Thymus (tissue), 11 donors: ENCODE data around the gene TEX53. TPM values are rescaled to one million over a fixed set of nuclear protein-coding genes. Genes with fewer than 3 reads are reported as not detected.

ENCODE experiments used
- DNase-seq, 9 donors: peaks; one replicate each; pipeline ENCODE4 v3.0.0-alpha.2; 2013; ENCODE audit warnings: low spot score in 9 of 9, low read depth in 6 of 9, missing footprints in 1 of 9
- H3K27ac ChIP-seq, 2 donors: one replicate each; pipeline ENCODE4 v1.5.1; 2013; ENCODE audit warnings: control low read depth in 1 of 2, low read depth in 1 of 2, low read length in 1 of 2, mild to moderate bottlenecking in 1 of 2, moderate library complexity in 1 of 2
- H3K27me3 ChIP-seq, 2 donors: one replicate each; pipeline ENCODE4 v1.5.1; 2013; ENCODE audit warnings: low read length in 1 of 2; ENCODE audit not compliant: control insufficient read depth in 2 of 2, insufficient read depth in 1 of 2
- H3K36me3 ChIP-seq, 2 donors: one replicate each; pipeline ENCODE4 v1.5.1; 2013; ENCODE audit warnings: low read length in 1 of 2, mild to moderate bottlenecking in 1 of 2, moderate library complexity in 1 of 2; ENCODE audit not compliant: control insufficient read depth in 2 of 2, insufficient read depth in 2 of 2
- H3K4me1 ChIP-seq, 2 donors: one replicate each; pipeline ENCODE4 v1.5.1; 2013; ENCODE audit warnings: low read length in 2 of 2; ENCODE audit not compliant: control insufficient read depth in 2 of 2, insufficient read depth in 2 of 2
- H3K4me3 ChIP-seq, 2 donors: one replicate each; pipeline ENCODE4 v1.5.1; 2013; ENCODE audit warnings: low read length in 2 of 2, control low read depth in 1 of 2, mild to moderate bottlenecking in 1 of 2
- H3K9me3 ChIP-seq, 2 donors: one replicate each; pipeline ENCODE4 v1.5.1; 2013; ENCODE audit warnings: low read length in 1 of 2, mild to moderate bottlenecking in 1 of 2; ENCODE audit not compliant: control insufficient read depth in 2 of 2, insufficient read depth in 1 of 2
- WGBS: extraction: QIAGEN DNeasy Blood & Tissue Kit; methylation state at CpG from one replicate; pipeline ENCODE4 v1.1.7; 2013; 5-methylcytosine and 5-hydroxymethylcytosine counted together
- polyA plus RNA-seq: library from polyadenylated mRNA; stranded (reverse); fragments of 200-250 nt; gene quantifications from one replicate; pipeline ENCODE4 v1.2.3, GENCODE V29; 2013
- total RNA-seq: library from RNA; stranded (reverse); fragments of 120-200 nt; gene quantifications from one replicate; pipeline ENCODE4 v1.2.4, GENCODE V29; 2013
- donor health status: healthy.

Gene TEX53
- total and polyA plus RNA-seq, 2 donors: not detected

GRCh38 chr9:114674076-114674797 is 16.6 kb upstream of the TEX53 start:
- no peak overlapping the region for H3K27ac ChIP-seq
- H3K4me3 ChIP-seq: no peak overlapping the region
- 98% methylated on average over 2 of the region's 2 CpGs for WGBS
- DNase-seq: no peak
- no peaks in the 10 kb centered on the region for H3K4me1 ChIP-seq
- no peaks in the 10 kb centered on the region for H3K36me3 ChIP-seq
- no peaks in the 10 kb centered on the region for H3K27me3 ChIP-seq
- no peaks in the 10 kb centered on the region for H3K9me3 ChIP-seq

- no peaks in the 10 kb centered on the region for H3K4me1 ChIP-seq
- H3K9me3 ChIP-seq: no peaks in the 10 kb centered on the region
- no peak for DNase-seq
- no peaks in the 10 kb centered on the region for H3K36me3 ChIP-seq
- H3K27ac ChIP-seq: no peak overlapping the region
- WGBS: 87% methylated on average over 1 of the region's 1 CpG
- H3K4me3 ChIP-seq: no peak overlapping the region
- H3K27me3 ChIP-seq: no peaks in the 10 kb centered on the region
Observed at GRCh38 chr9:114671605-114672004, 14.0 kb upstream of the TEX53 start.

- DNase-seq: no peak
- Histone ChIP-seq H3K9me3 (no peaks in the 10 kb centered on the region), H3K27me3 (no peaks in the 10 kb centered on the region), H3K4me1 (no peaks in the 10 kb centered on the region), H3K36me3 (no peaks in the 10 kb centered on the region), H3K27ac (no peak overlapping the region), H3K4me3 (no peak overlapping the region)
Observed at GRCh38 chr9:114669961-114670360, 12.4 kb upstream of the TEX53 start.

- no peaks in the 10 kb centered on the region for H3K36me3 ChIP-seq
- H3K27me3 ChIP-seq: no peaks in the 10 kb centered on the region
- no peak for DNase-seq
- 94% methylated on average over 6 of the region's 6 CpGs for WGBS
- no peaks in the 10 kb centered on the region for H3K4me1 ChIP-seq
- no peak overlapping the region for H3K4me3 ChIP-seq
- H3K27ac ChIP-seq: no peak overlapping the region
- H3K9me3 ChIP-seq: no peaks in the 10 kb centered on the region
Observed at GRCh38 chr9:114668146-114668545, 10.5 kb upstream of the TEX53 start.

- Histone ChIP-seq H3K27ac (no peak overlapping the region), H3K36me3 (no peaks in the 10 kb centered on the region), H3K4me1 (no peaks in the 10 kb centered on the region), H3K27me3 (peaks cover 0 to 5% of the 10 kb centered on the region in 2 donors), H3K9me3 (no peaks in the 10 kb centered on the region), H3K4me3 (no peak overlapping the region)
- no peak for DNase-seq
- 70% methylated on average over 4 of the region's 4 CpGs for WGBS
Observed at GRCh38 chr9:114666851-114667250, 9.2 kb upstream of the TEX53 start.

GRCh38 chr9:114666401-114666800 is 8.8 kb upstream of the TEX53 start:
- Histone ChIP-seq H3K9me3 (no peaks in the 10 kb centered on the region), H3K27me3 (peaks cover 0 to 5% of the 10 kb centered on the region in 2 donors), H3K36me3 (no peaks in the 10 kb centered on the region), H3K27ac (no peak overlapping the region), H3K4me1 (no peaks in the 10 kb centered on the region), H3K4me3 (no peak overlapping the region)
- no peak for DNase-seq
- WGBS: 97% methylated on average over 5 of the region's 5 CpGs

- H3K4me3 ChIP-seq: no peak overlapping the region
- no peaks in the 10 kb centered on the region for H3K36me3 ChIP-seq
- 97% methylated on average over 3 of the region's 3 CpGs for WGBS
- no peaks in the 10 kb centered on the region for H3K4me1 ChIP-seq
- H3K27ac ChIP-seq: no peak overlapping the region
- H3K27me3 ChIP-seq: peaks cover 0 to 5% of the 10 kb centered on the region in 2 donors
- no peak for DNase-seq
- no peaks in the 10 kb centered on the region for H3K9me3 ChIP-seq
Observed at GRCh38 chr9:114664181-114664580, 6.6 kb upstream of the TEX53 start.

- peak in 7 of 9 donors; percentile 21 to 72 (median 51) for DNase-seq
- Histone ChIP-seq H3K9me3 (no peaks in the 10 kb centered on the region), H3K4me3 (no peak overlapping the region), H3K36me3 (no peaks in the 10 kb centered on the region), H3K27ac (no peak overlapping the region), H3K4me1 (no peaks in the 10 kb centered on the region), H3K27me3 (peaks cover 0 to 5% of the 10 kb centered on the region in 2 donors)
- 54% methylated on average over 10 of the region's 10 CpGs for WGBS
Observed at GRCh38 chr9:114662081-114662989, 4.7 kb upstream of the TEX53 start.

GRCh38 chr9:114656301-114656700 is 1.3 kb downstream of the TEX53 start:
- Histone ChIP-seq H3K4me3 (no peak overlapping the region), H3K4me1 (peaks cover 0 to 12% of the 10 kb centered on the region in 2 donors), H3K9me3 (no peaks in the 10 kb centered on the region), H3K27ac (no peak overlapping the region), H3K36me3 (no peaks in the 10 kb centered on the region), H3K27me3 (no peaks in the 10 kb centered on the region)
- DNase-seq: no peak
- 93% methylated on average over 12 of the region's 12 CpGs for WGBS
